ENCODE results near the gene PRPSAP1.

The PRPSAP1 gene

DNA sequence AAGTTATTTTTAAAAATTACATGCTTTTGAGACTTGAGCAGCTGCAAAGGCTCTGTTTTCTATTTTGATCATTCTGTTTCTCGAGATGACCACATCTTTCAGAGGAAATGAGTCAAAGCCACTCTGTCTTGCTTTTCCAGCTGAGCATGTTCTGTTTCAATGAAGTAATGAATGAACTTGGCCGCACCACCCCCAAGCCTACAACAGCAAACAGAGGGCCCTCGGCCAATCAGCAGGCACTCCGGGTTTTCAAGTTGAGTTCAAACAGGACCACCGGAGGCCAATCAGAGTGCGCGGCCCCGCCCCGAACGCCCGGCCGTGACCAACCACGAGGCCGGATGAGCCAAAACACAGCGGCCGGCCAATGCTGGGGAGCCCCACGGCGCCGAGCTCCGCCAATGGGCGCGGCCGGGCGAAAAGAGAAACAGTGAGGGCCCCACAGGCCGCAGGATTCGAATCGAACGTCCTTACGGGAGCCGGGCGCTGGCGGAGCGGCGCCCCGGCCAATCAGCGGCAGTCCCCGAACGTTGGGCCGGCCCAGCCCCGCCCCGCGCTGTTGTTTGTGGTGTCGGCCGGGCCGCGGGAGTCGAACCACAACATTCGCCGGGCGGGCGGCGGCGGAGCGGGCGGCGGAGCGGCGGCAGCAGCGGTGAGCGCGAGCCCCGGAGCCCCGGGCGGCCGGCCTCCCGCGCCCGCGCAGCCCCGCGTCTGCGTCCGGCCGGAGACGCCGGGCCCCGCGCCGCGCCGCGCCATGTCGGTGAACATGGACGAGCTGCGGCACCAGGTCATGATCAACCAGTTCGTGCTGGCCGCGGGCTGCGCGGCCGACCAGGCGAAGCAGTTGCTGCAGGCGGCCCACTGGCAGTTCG is 88.7 kb downstream of the PRPSAP1 start, which contains the start of gene UBALD2:
Gene UBALD2, plus strand, starts transcription at position 594 of the 869 bp plus-strand sequence. Its CDS starts 158 bp downstream, at position 752.
- DNase-seq: peak; percentile 100

DNA sequence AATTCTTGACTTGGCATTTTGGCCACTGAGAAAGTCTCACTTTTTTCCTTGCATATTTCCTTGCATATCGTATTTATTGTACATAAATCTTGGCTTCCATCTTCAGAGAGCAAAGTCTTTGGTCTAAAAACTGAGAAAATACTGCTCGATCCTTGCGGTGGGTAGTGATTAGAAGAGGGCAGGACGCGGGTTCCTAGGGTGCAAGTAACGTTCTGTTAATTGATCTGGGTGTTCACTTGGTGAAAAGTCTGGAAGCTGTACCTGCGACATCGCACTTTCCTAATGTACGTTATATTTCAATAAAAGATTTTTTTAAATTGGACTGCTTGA is 89.3 kb downstream of the PRPSAP1 start:
- DNase-seq: no peak

DNA sequence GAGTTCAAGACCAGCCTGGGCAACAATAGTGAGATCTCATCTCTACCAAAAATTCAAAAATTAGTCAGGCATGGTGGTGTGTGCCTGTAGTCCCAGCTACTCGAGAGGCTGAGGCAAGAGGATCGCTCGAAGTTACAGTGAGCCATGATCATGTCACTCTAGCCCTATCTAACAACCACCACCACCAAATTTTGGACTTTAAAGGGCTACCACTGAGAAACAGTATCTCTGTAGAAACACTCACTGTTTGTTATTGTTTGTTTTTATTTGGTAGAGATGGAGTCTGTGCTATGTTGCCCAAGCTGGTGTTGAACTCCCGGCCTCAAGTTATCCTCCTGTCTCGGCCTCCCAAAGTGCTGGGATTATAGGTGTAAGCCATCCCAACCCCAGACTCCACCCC is 89.8 kb downstream of the PRPSAP1 start:
- no peak for DNase-seq

DNA sequence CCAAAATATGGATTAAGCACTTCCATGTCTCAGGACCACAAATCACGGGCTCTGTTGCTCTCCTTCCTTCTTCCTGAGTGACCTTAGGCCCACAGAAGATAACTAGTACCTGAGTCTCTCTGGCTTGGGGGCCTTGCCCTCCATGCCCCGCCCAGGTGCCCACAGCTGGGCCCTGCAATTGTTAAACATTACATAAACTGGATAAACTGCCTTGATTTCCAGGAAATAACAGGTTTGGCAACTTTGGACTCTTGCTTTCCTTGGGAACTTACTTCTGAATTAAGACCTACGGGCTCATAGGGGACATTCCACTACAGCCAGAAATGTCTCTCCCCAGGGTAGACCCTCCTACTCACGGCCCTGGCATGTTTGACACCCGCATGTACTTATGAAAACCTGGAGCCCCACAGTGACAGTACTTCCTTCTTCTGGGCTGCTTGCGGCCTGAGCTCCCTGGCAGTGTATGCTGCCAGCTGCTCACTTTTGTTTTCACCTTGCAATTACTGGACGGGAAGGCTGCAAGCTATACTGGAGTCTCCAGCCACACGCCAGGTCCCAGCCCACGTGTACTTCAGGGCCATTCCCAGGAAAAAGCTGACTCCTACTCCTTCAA is 90.9 kb downstream of the PRPSAP1 start:
- DNase-seq: no peak

DNA sequence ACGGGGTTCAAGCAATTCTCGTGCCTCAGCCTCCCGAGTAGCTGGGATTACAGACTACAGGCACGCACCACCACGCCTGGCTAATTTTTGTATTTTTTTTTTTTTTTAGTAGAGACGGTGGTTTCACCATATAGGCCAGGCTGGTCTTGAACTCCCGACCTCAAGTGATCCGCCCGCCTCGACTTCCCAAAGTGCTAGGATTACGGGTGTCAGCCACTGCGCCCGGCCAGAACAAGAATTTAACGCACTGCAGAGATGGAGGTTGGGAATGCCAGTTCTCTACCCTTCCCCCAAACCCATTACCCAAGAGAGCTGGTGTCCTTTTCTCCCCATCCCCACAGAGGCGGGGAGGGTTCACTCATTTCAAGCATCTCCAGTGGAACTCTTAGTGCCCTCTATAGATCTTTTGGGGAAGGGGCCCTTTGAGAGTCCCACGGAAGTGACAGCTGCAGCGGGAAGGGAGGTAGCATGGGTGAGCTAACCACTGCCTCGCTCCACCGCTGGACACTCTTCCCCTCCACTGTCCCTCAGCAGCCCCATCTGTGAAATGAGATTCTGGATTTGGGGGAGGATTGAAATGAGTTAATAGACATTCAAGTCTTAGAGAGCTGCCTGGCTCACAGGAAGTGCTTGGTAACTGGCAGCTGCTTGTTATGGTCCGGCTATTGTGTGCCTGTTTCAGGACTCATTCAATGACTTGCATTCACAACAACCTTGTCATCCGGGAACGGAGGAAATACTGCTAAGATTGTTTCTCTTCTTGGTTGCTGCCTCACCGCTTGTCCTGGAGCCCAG is 92.1 kb downstream of the PRPSAP1 start:
- DNase-seq: no peak

DNA sequence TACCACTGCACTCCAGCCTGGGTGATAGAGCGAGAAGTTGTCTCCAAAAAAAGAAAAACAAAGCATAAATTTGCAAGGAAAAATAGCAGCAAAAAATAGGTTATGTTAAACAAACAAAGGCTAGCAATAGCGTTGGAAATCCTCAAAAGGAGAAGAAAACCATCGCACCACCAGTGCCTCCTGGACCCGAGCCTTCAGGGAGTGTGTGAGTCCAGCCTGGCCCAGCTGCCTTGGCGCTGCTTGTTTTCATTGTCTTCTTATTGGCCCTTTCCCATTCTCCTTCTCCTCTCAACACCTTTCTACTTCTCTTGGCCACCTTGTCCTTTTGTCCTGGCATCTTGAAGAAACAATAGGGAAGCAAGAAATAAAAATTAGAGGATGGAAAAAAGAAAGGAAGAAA is 93.0 kb downstream of the PRPSAP1 start:
- no peak for DNase-seq

DNA sequence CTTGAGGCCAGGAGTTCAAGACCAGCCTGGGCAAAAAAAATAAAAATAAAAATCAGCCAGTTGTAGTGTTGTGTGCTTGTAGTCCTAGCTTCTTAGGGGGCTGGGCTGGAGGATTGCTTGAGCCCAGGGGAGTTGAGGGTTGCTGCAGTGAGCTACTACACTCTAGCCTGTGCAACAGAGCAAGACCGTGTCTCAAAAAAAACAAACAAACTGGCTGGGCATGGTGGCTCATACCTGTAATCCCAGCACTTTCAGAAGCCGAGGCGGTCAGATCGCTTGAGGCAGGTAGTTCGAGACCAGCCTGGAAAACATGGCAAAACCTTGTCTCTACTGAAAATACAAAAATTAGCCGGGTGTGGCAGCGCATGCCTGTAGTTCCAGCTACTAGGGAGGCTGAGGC is 93.5 kb downstream of the PRPSAP1 start:
- DNase-seq: no peak

Data from NCI-H345 (cell line).